K562 (cell line): ENCODE results near the gene TMEFF1. TPM values are rescaled to one million over a fixed set of nuclear protein-coding genes. Genes with fewer than 3 reads are reported as not detected.
"Not testable (repeated sequence)": the region's sequence is repeated elsewhere in the genome, so short reads cannot be mapped to it uniquely, and the experiment has no call there.

Experiments
- CREB1 ChIP-seq, 2 experiments: sonication (generic) in 1 of 2; formaldehyde crosslinking in 1 of 2; IDR thresholded peaks; 2 replicates each; pipeline versions ENCODE4 v1.6.1 to v1.8.0; 2012 to 2022; ENCODE audit warnings: inconsistent platforms in 1 of 2, mild to moderate bottlenecking in 1 of 2, missing genetic modification reagents in 1 of 2, moderate library complexity in 1 of 2
- L3MBTL2 ChIP-seq: fragments of 450-650 bp; IDR thresholded peaks from 2 replicates; pipeline ENCODE4 v1.6.1; 2016; ENCODE audit warnings: mild to moderate bottlenecking, moderate library complexity
- NONO ChIP-seq, 2 experiments: fragments of 200-400 bp in 1 of 2; fragments of 450-650 bp in 1 of 2; formaldehyde crosslinking in 1 of 2; IDR thresholded peaks; 2 replicates each; pipeline ENCODE4 v1.6.1; 2017; ENCODE audit warnings: low read depth in 2 of 2, mild to moderate bottlenecking in 2 of 2, moderate library complexity in 2 of 2, low read length in 1 of 2
- NR2C1 ChIP-seq, 2 experiments: fragments of 450-650 bp; IDR thresholded peaks; 2 replicates each; pipeline ENCODE4 v1.6.1; 2017; ENCODE audit warnings: mild to moderate bottlenecking in 2 of 2, antibody characterized with exemption in 1 of 2, inconsistent platforms in 1 of 2, missing compliant biosample characterization in 1 of 2, missing genetic modification characterization in 1 of 2
- PHF8 ChIP-seq: fragments of 200-600 bp; sonication (generic); IDR thresholded peaks from 2 replicates; pipeline ENCODE4 v1.6.1; 2012; ENCODE audit warnings: mixed run types, mild to moderate bottlenecking, inconsistent platforms, low read length, moderate library complexity, borderline replicate concordance
- SP1 ChIP-seq: sonication (generic); formaldehyde crosslinking; IDR thresholded peaks from 2 replicates; pipeline ENCODE4 v1.8.1; 2022; ENCODE audit warnings: mild to moderate bottlenecking, missing genetic modification reagents
- TFAP4 ChIP-seq: sonication (generic); formaldehyde crosslinking; IDR thresholded peaks from 2 replicates; pipeline ENCODE4 v1.8.0; 2022; ENCODE audit warnings: missing genetic modification reagents, mild to moderate bottlenecking, moderate library complexity, borderline replicate concordance
- polyA plus RNA-seq, 8 experiments: library from polyadenylated mRNA; depleted of rRNA in 4 of 8; stranded (reverse) in 5 of 8; unstranded in 3 of 8; fragments of >200 nt; fragmentation: Nextera tagmentation in 2 of 8; fragmentation: Illumina TruSeq in 1 of 8; extraction: Ambion mirVana in 2 of 8; extraction: Trizol in 1 of 8; gene quantifications; 2 replicates each; pipeline versions ENCODE4 v1.2.1 to v1.2.3, GENCODE V29; 2011 to 2014; ENCODE audit warnings: inconsistent platforms in 1 of 8, missing spikeins in 1 of 8
- total RNA-seq, 7 experiments: library from RNA; depleted of rRNA in 6 of 7; stranded (reverse); fragments of >200 nt in 6 of 7; fragmentation: Illumina TruSeq in 2 of 7; extraction: Trizol in 2 of 7; gene quantifications; 2 replicates each; pipeline versions ENCODE4 v1.2.1 to v1.2.3, GENCODE V29; 2011 to 2021; ENCODE audit warnings: low replicate concordance in 1 of 7
- TF ChIP-seq, protein P1 (sequence below), 2 experiments: IDR thresholded peaks in 1 of 2; conservative IDR thresholded peaks in 1 of 2; 2 replicates each; pipeline ENCODE4 v1.6.1; 2016; ENCODE audit warnings: low read depth in 2 of 2, mild to moderate bottlenecking in 1 of 2, missing compliant biosample characterization in 1 of 2, missing genetic modification characterization in 1 of 2, moderate library complexity in 1 of 2
- TF ChIP-seq, protein P2 (sequence below): sonication (generic); formaldehyde crosslinking; IDR thresholded peaks from 2 replicates; pipeline ENCODE4 v1.8.1; 2023; ENCODE audit warnings: mild to moderate bottlenecking, missing genetic modification reagents

Gene TMEFF1
- total and polyA plus RNA-seq, 9 of the 15 experiments (the other 6 are each of a cell fraction or from before 2014, with no cell fraction given) = 0.07 to 1.1 (median 0.28) TPM; not detected in 2

DNA sequence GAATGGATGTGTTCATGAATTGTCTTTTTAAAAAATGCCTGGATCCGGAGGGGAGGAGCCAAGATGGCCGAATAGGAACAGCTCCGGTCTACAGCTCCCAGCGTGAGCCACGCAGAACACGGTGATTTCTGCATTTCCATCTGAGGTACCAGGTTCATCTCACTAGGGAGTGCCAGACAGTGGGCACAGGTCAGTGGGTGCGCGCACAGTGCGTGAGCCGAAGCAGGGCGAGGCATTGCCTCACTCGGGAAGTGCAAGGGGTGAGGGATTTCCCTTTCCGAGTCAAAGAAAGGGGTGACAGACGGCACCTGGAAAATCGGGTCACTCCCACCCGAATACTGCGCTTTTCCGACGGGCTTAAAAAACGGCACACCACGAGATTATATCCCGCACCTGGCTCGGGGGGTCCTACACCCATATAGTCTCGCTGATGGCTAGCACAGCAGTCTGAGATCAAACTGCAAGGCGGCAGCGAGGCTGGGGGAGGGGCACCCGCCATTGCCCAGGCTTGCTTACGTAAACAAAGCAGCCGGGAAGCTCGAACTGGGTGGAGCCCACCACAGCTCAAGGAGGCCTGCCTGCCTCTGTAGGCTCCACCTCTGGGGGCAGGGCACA lies 54.3 kb downstream of the TMEFF1 start (continued):
- peak; percentile 37; the same call in 1 of the 2 replicates for TF ChIP-seq NR2C1 (IDR thresholded peaks at IDR 0.05)
- TF ChIP-seq NR2C1 (tag; IDR thresholded peaks at IDR 0.05) = peak; percentile 52; the same call in 1 of the 2 replicates
- 0 out of 4 replicates have a peak, but pooled peaks of 1 of the 2 experiments have one; percentile 30 for TF ChIP-seq NONO (IDR thresholded peaks at IDR 0.05; ENCODE audit: low read depth in 2 of 2, low read length in 1 of 2)
- TF ChIP-seq SP1 (CRISPR knock-in tag) = 0 out of 2 replicates have a peak, but pooled peaks have one; percentile 25
- TF ChIP-seq PHF8 = peak; percentile 46; the same call in 1 of the 2 replicates
- TF ChIP-seq, protein P1, sequence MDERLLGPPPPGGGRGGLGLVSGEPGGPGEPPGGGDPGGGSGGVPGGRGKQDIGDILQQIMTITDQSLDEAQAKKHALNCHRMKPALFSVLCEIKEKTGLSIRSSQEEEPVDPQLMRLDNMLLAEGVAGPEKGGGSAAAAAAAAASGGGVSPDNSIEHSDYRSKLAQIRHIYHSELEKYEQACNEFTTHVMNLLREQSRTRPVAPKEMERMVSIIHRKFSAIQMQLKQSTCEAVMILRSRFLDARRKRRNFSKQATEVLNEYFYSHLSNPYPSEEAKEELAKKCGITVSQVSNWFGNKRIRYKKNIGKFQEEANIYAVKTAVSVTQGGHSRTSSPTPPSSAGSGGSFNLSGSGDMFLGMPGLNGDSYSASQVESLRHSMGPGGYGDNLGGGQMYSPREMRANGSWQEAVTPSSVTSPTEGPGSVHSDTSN (CRISPR knock-in tag; IDR thresholded peaks at IDR 0.05; ENCODE audit: low read depth) = not testable (repeated sequence)
- TF ChIP-seq, protein P1 (tag; conservative IDR thresholded peaks at IDR 0.05; ENCODE audit: low read depth) = 0 out of 2 replicates have a peak, but pooled peaks have one; percentile 4
- peak; percentile 72 for TF ChIP-seq L3MBTL2
- TF ChIP-seq, protein P2, sequence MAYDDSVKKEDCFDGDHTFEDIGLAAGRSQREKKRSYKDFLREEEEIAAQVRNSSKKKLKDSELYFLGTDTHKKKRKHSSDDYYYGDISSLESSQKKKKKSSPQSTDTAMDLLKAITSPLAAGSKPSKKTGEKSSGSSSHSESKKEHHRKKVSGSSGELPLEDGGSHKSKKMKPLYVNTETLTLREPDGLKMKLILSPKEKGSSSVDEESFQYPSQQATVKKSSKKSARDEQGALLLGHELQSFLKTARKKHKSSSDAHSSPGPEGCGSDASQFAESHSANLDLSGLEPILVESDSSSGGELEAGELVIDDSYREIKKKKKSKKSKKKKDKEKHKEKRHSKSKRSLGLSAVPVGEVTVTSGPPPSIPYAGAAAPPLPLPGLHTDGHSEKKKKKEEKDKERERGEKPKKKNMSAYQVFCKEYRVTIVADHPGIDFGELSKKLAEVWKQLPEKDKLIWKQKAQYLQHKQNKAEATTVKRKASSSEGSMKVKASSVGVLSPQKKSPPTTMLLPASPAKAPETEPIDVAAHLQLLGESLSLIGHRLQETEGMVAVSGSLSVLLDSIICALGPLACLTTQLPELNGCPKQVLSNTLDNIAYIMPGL (CRISPR knock-in tag) = 0 out of 2 replicates have a peak, but pooled peaks have one; percentile 27
- not testable (repeated sequence) for TF ChIP-seq CREB1 (IDR thresholded peaks at IDR 0.05)
- 0 out of 2 replicates have a peak, but pooled peaks have one; percentile 23 for TF ChIP-seq CREB1 (CRISPR knock-in tag; IDR thresholded peaks at IDR 0.05)
- TF ChIP-seq TFAP4 = peak; percentile 18; the same call in 1 of the 2 replicates
